ENCODE data around the gene ASPHD1. TPM values are rescaled to one million over a fixed set of nuclear protein-coding genes. Genes with fewer than 3 reads are reported as not detected.
A peak's percentile ranks its signal among the peaks of the same experiment; 100 is the strongest.

The ASPHD1 gene
- total and polyA plus RNA-seq, 11 donors, result 0.20 to 5.3 (median 0.54) TPM; not detected in 4

DNA sequence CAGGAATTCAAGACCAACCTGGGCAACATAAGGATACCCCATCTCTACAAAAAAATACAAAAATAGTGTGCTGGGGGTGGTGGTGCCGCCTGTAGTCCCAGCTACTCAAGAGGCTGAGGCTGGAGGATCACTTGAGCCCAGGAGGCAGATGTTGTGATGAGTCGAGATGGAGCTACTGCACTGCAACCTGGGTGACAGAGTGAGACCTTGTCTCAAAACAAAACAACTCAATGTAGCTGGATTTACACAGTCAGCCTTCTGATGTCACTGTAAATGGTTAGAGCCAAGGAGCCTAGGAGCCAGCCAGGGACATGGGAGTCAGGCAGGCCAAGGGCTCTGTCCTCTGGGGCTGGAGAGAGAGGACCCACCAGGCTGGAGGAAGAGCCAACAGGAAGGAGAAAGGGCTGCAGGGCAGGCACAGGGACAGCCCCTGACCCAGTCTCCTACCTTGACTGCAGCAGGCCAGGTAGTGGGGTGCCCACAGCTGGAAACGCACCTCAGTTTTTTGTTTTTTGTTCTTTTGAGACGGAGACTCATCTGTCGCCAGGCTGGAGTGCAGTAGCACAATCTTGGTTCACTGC is 45.7 kb upstream of the ASPHD1 start:
- H3K4me1 ChIP-seq, result peaks cover 0 to 7% (median 0%) of the 10 kb centered on the region in 12 donors
- DNase-seq, result no peak
- H3K9me3 ChIP-seq, result no peaks in the 10 kb centered on the region
- WGBS, 4 donors, result 92 to 95% (median 93%) methylated on average over 5 of the region's 5 CpGs
- no peak overlapping the region for H3K27ac ChIP-seq
- ATAC-seq, result no peak
- H3K27me3 ChIP-seq, result no peaks in the 10 kb centered on the region
- no peak overlapping the region for H3K4me3 ChIP-seq
- H3K36me3 ChIP-seq, result peaks cover 0 to 19% (median 16%) of the 10 kb centered on the region in 9 donors
- TF ChIP-seq, protein P1, sequence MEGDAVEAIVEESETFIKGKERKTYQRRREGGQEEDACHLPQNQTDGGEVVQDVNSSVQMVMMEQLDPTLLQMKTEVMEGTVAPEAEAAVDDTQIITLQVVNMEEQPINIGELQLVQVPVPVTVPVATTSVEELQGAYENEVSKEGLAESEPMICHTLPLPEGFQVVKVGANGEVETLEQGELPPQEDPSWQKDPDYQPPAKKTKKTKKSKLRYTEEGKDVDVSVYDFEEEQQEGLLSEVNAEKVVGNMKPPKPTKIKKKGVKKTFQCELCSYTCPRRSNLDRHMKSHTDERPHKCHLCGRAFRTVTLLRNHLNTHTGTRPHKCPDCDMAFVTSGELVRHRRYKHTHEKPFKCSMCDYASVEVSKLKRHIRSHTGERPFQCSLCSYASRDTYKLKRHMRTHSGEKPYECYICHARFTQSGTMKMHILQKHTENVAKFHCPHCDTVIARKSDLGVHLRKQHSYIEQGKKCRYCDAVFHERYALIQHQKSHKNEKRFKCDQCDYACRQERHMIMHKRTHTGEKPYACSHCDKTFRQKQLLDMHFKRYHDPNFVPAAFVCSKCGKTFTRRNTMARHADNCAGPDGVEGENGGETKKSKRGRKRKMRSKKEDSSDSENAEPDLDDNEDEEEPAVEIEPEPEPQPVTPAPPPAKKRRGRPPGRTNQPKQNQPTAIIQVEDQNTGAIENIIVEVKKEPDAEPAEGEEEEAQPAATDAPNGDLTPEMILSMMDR (IDR thresholded peaks at IDR 0.05), result no peak
- TF ChIP-seq POLR2A (IDR thresholded peaks at IDR 0.05), result no peak
- intact Hi-C loops (cut with DNase I), result loop anchor here in 1 of 10 donors (10.0 kb wide), 1 partner anchor 60 kb away; no protein-coding TSS in a partner anchor

DNA sequence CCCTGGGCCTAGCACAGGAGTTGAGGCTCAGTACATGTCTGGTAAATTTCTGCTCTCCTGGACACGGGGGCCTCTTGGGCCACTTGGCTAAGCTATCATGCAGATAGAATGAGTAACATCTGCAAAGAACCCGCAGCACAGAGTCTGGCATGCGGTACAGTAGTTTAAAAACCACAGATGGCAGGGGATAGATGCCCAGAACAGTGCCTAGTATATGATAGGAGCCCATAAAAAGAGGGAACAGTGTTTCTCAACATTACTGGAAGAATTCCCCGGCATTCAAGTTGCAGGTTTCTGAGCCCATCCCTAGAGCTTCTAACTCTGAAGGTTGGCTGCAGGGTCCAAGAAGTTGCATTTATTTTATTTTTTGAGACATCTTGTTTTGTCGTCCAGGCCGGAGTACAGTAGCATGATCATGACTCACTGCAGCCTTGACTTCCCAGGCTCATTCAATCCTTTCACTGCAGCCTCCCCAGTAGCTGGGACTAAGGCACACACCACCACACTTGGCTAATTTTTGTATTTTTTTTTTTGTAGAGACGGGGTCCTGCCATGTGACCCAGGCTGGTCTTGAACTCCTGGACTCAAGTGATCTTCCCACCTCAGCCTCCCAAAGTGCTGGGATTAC is 43.0 kb upstream of the ASPHD1 start:
- Histone ChIP-seq H3K4me3 (no peak overlapping the region), H3K36me3 (peaks cover 0 to 38% (median 29%) of the 10 kb centered on the region in 9 donors), H3K27me3 (no peaks in the 10 kb centered on the region), H3K4me1 (peaks cover 0 to 25% (median 15%) of the 10 kb centered on the region in 12 donors), H3K9me3 (no peaks in the 10 kb centered on the region), H3K27ac (peak overlapping the region in 1 of 12 donors; percentile 7)
- DNase-seq, result no peak
- 74 to 87% (median 80%) methylated on average over 6 to 7 of the region's 7 CpGs for WGBS, 4 donors
- no peak for TF ChIP-seq POLR2A (IDR thresholded peaks at IDR 0.05)
- TF ChIP-seq, protein P1 (IDR thresholded peaks at IDR 0.05), result no peak
- intact Hi-C loops (cut with DNase I), result loop anchor here in 1 of 10 donors (10.0 kb wide), 1 partner anchor 58 kb away; no protein-coding TSS in a partner anchor
- ATAC-seq, result no peak

DNA sequence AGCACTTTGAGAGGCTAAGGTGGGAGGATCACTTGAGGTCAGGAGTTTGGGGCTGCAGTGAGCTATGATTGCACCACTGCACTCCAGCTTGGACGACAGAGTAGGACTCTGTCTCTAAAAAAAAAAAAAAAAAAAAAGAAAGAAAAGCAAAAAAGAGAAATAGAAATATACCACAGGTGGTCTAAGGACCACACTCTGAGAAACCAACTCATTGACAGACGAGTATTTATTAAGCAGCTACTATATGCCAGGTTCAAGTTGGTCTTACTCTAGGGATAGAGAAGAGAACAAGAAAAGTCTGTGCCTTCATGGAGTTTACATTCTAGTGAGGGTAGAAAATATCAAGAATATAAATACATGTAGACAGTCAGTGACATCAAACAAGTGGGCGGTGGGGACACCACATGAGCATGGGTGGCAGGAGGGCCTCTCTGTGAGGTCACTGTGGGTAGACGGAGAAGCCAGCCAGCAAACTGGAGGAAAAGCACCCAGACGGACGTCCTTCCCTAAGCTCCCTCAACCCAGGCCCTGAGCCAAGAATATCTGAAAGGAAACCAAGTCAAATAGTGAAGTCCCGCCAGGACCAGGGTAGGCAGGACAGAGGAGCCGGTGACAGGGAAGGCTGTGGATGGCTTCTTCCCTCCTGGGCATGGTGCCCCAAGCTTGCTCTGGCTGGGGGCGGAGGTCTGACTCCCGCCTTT is 42.0 kb upstream of the ASPHD1 start:
- Histone ChIP-seq H3K27ac (no peak overlapping the region), H3K27me3 (no peaks in the 10 kb centered on the region), H3K4me3 (no peak overlapping the region), H3K9me3 (no peaks in the 10 kb centered on the region), H3K4me1 (peaks cover 0 to 26% (median 16%) of the 10 kb centered on the region in 12 donors), H3K36me3 (peaks cover 0 to 38% (median 29%) of the 10 kb centered on the region in 9 donors)
- TF ChIP-seq, protein P1 (IDR thresholded peaks at IDR 0.05), result no peak
- no peak for TF ChIP-seq POLR2A (IDR thresholded peaks at IDR 0.05)
- DNase-seq, result no peak
- intact Hi-C loops (cut with DNase I), result loop anchor here in 1 of 10 donors (10.0 kb wide), 1 partner anchor 57 kb away; no protein-coding TSS in a partner anchor
- ATAC-seq, result no peak
- WGBS, 4 donors, result 68 to 82% (median 72%) methylated on average over 10 of the region's 10 CpGs

DNA sequence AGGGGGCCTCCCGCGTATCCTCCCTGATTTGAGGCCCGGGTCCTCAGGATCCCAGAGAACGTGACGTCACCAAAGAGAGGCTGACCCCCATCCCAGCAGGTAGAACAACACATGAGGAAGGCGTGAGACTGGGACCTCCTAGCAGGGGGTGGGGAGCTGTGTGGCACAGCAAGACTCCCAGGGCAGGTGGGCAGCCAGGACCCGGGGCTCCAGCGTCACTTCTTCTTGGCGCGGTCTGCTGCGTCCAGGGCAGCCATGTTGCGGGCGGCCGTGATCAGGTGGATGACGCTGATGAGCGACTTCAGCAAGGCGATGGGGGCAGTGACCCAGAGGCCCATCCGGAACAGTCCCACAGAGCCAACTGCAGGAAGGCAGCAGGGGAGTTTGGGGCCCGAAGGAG is 41.3 kb upstream of the ASPHD1 start:
- 92 to 97% (median 95%) methylated on average over 15 to 19 of the region's 19 CpGs for WGBS, 4 donors
- Histone ChIP-seq H3K36me3 (peaks cover 0 to 38% (median 29%) of the 10 kb centered on the region in 9 donors), H3K4me1 (peaks cover 0 to 32% (median 16%) of the 10 kb centered on the region in 12 donors), H3K9me3 (no peaks in the 10 kb centered on the region), H3K4me3 (no peak overlapping the region), H3K27ac (no peak overlapping the region), H3K27me3 (no peaks in the 10 kb centered on the region)
- DNase-seq (no peak), ATAC-seq (no peak)
- no peak for TF ChIP-seq POLR2A (IDR thresholded peaks at IDR 0.05)
- TF ChIP-seq, protein P1 (IDR thresholded peaks at IDR 0.05), result no peak
- intact Hi-C loops (cut with DNase I), result loop anchor here in 1 of 10 donors (10.0 kb wide), 1 partner anchor 56 kb away; no protein-coding TSS in a partner anchor

Data from heart left ventricle (tissue), 16 donors.